ENCODE measurements around the gene FAM229A. TPM values are rescaled to one million over a fixed set of nuclear protein-coding genes. Genes with fewer than 3 reads are reported as not detected.

FAM229A gene
- total and polyA plus RNA-seq, 2 of the 8 experiments (the other 6 are each of a cell fraction or from before 2014, with no cell fraction given) = 4.1 to 4.2 TPM

GRCh38 chr1:32337855-32338636 lies 24.2 kb downstream of the FAM229A start:
- FAIRE-seq (no peak), DNase-seq (ENCODE audit: low read depth in 1 of 2, low spot score in 2 of 2) (no peak)
- Histone ChIP-seq H3K23me2 (ENCODE audit: low read depth, low read length) (peaks cover 10% of the 10 kb centered on the region; the same call in 1 of the 2 replicates), H3K79me2 (ENCODE audit: control insufficient read depth in 1 of 2, insufficient read depth in 2 of 2, low read length in 2 of 2) (peaks cover 4 to 21% of the 10 kb centered on the region in 2 experiments; a peak in 3 of 4 replicates), H3K9me3 (ENCODE audit: insufficient read depth in 2 of 2, low read depth in 1 of 2, low read length in 1 of 2) (no peaks in the 10 kb centered on the region), H2AK5ac (ENCODE audit: low read depth, low read length) (peak overlapping the region; percentile 3; the same call in 1 of the 2 replicates), H3K23ac (ENCODE audit: insufficient read length) (no peak overlapping the region), H3K4me3 (ENCODE audit: extremely low read depth in 1 of 4, insufficient read depth in 2 of 4, low read depth in 3 of 4, low read length in 4 of 4) (no peak overlapping the region), H3K36me3 (ENCODE audit: control insufficient read depth in 2 of 4, insufficient read depth in 4 of 4, low read length in 3 of 4) (peaks cover 4 to 19% (median 7%) of the 10 kb centered on the region in 4 experiments; a peak in 5 of 8 replicates), H3K4ac (replicated peaks; ENCODE audit: insufficient read length, low read depth, low read length) (peak overlapping the region; percentile 27), H4K5ac (ENCODE audit: insufficient read length, low read depth, low read length) (no peak overlapping the region), H2BK120ac (replicated peaks; ENCODE audit: low read depth, low read length) (no peak overlapping the region), H4K8ac (ENCODE audit: extremely low read depth, insufficient read depth, low read length) (no peak overlapping the region), H2AFZ (ENCODE audit: low read length) (no peak overlapping the region), H3K9ac (replicated peaks in 1 of 4; ENCODE audit: extremely low read depth in 1 of 4, low read depth in 3 of 4, low read length in 3 of 4) (no peak overlapping the region), H2BK20ac (ENCODE audit: low read length) (no peak overlapping the region), H3K56ac (replicated peaks; ENCODE audit: insufficient read length, low read depth, low read length) (no peak overlapping the region), H3K4me2 (ENCODE audit: insufficient read depth in 1 of 2, low read depth in 2 of 2, low read length in 2 of 2) (no peak overlapping the region), H3K14ac (ENCODE audit: insufficient read length) (no peak overlapping the region), H2BK12ac (ENCODE audit: low read depth, low read length) (peak overlapping the region; percentile 55; the same call in 1 of the 2 replicates), H4K91ac (replicated peaks; ENCODE audit: insufficient read length, low read length) (no peak overlapping the region), H3K79me1 (ENCODE audit: low read depth, low read length) (peaks cover 2% of the 10 kb centered on the region; the same call in 1 of the 2 replicates), H2BK15ac (ENCODE audit: low read length) (peak overlapping the region; percentile 55; the same call in 1 of the 2 replicates), H3K27me3 (replicated peaks in 1 of 4; ENCODE audit: control insufficient read depth in 3 of 4, extremely low read depth in 1 of 4, insufficient read depth in 3 of 4, low read length in 3 of 4) (peaks cover 0 to 7% (median 2%) of the 10 kb centered on the region in 4 experiments; a peak in 4 of 7 replicates), H3K27ac (ENCODE audit: low read depth, low read length) (no peak overlapping the region), H4K20me1 (replicated peaks in 1 of 2; ENCODE audit: control insufficient read depth in 1 of 2, insufficient read depth in 2 of 2, low read length in 2 of 2) (peaks cover 4 to 8% of the 10 kb centered on the region in 2 experiments), H3K18ac (ENCODE audit: extremely low read depth, low read length) (no peak overlapping the region; the same call in 1 of the 2 replicates), H2BK5ac (ENCODE audit: low read depth, low read length) (0 out of 2 replicates have a peak overlapping the region, but pooled peaks have one; percentile 16), H3K4me1 (replicated peaks in 1 of 4; ENCODE audit: control insufficient read depth in 3 of 4, insufficient read depth in 4 of 4, low read length in 3 of 4) (peaks cover 0 to 28% (median 20%) of the 10 kb centered on the region in 4 experiments; a peak in 6 of 7 replicates)
- CTCF ChIA-PET (ENCODE audit: partially characterized antibody) = interaction anchor here (0.6 to 1.7 kb wide), 8 partner anchors 8 to 336 kb away, joined by 3 to 5 read pairs (median 4); no protein-coding TSS in a partner anchor
- TF ChIP-seq TEAD4 (IDR thresholded peaks at IDR 0.05; ENCODE audit: low read depth, low read length) (no peak), BACH1 (IDR thresholded peaks at IDR 0.05; ENCODE audit: low read length) (no peak), SP1 (IDR thresholded peaks at IDR 0.05; ENCODE audit: low read depth, low read length) (no peak), POLR2A (IDR thresholded peaks at IDR 0.05; ENCODE audit: control extremely low read depth in 1 of 2, low read depth in 2 of 2, low read length in 2 of 2) (no peak), GTF2F1 (IDR thresholded peaks at IDR 0.05; ENCODE audit: borderline replicate concordance, low read depth, low read length) (no peak), RBBP5 (IDR thresholded peaks at IDR 0.05; ENCODE audit: borderline replicate concordance, low read depth, low read length) (no peak)
- POLR2A ChIA-PET (ENCODE audit: partially characterized antibody) = interaction anchor here (0.6 to 13.4 kb wide), 12 partner anchors 10 to 116 kb away, joined by 3 to 321 read pairs (median 12); partner anchors contain the start of genes BSDC1, EIF3I, FAM167B and FAM229A
- WGBS, 2 experiments (ENCODE audit: extremely low coverage in 1 of 2, insufficient coverage in 1 of 2, insufficient read length in 1 of 2, insufficient replicate concordance in 2 of 2, low coverage in 1 of 2, low lambda C conversion rate in 2 of 2, missing lambda C conversion rate in 1 of 2) = 82% methylated on average over 16 of the region's 16 CpGs; no CpG with 5 or more reads in 1 of the 2 experiments
